Psoas muscle (tissue), 8 donors: ENCODE data around the gene MRPS27. TPM values are rescaled to one million over a fixed set of nuclear protein-coding genes. Genes with fewer than 3 reads are reported as not detected.

ENCODE experiments used
- ATAC-seq, 4 donors: fragments of 200-7000 bp; cut with Tn5 transposase; one replicate each; pipeline ENCODE4 v1.9.1; 2020; ENCODE audit warnings: moderate library complexity in 3 of 4, mild to moderate bottlenecking in 2 of 4
- DNase-seq, 2 donors: peaks; one replicate each; pipeline ENCODE4 v3.0.0-alpha.2; 2020
- H3K27ac ChIP-seq: fragments of 200-600 bp; one replicate; pipeline ENCODE4 v1.8.0; 2022
- H3K27me3 ChIP-seq, 3 donors: fragments of 200-600 bp in 1 of 3; one replicate each; pipeline versions ENCODE4 v1.6.1 to v1.8.0; 2013 to 2022; ENCODE audit warnings: low read length in 2 of 3, mild to moderate bottlenecking in 2 of 3, moderate library complexity in 1 of 3; ENCODE audit not compliant: insufficient read depth in 3 of 3
- H3K36me3 ChIP-seq, 2 donors: fragments of 200-600 bp in 1 of 2; one replicate each; pipeline versions ENCODE4 v1.6.1 to v1.8.0; 2013 to 2022; ENCODE audit warnings: low read depth in 1 of 2, mild to moderate bottlenecking in 1 of 2, moderate library complexity in 1 of 2; ENCODE audit not compliant: insufficient read depth in 1 of 2
- H3K4me1 ChIP-seq: fragments of 200-600 bp; one replicate; pipeline ENCODE4 v1.8.0; 2022
- H3K4me3 ChIP-seq: fragments of 200-600 bp; one replicate; pipeline ENCODE4 v1.8.0; 2022; ENCODE audit warnings: mild to moderate bottlenecking
- H3K9me3 ChIP-seq: fragments of 200-600 bp; one replicate; pipeline ENCODE4 v1.8.0; 2022
- CTCF ChIP-seq: fragments of 200-600 bp; IDR thresholded peaks from one replicate; pipeline ENCODE4 v1.8.0; 2022; ENCODE audit warnings: antibody characterized with exemption
- WGBS, 3 donors: extraction: QIAGEN DNeasy Blood & Tissue Kit; methylation state at CpG; one replicate each; pipeline versions ENCODE4 v1.1.6 to v1.1.7; 2013; 5-methylcytosine and 5-hydroxymethylcytosine counted together
- intact Hi-C, 2 donors: fragments of 100-400 bp; cut with DNase I; formaldehyde crosslinking; loops; one replicate each; pipeline versions ENCODE4 v1.11.0 to v1.14.2; 2022
- polyA plus RNA-seq, 3 donors: library from polyadenylated mRNA; stranded (reverse); fragments of 200-250 nt; gene quantifications; one replicate each; pipeline ENCODE4 v1.2.3, GENCODE V29; 2013
- total RNA-seq, 4 donors: library from RNA; stranded (reverse); fragmentation: NEBNext Ultra II Directional in 2 of 4; extraction: Animal tissue kit (Norgen Biotek cat#: 25700) in 2 of 4; gene quantifications; one replicate each; pipeline versions ENCODE4 v1.2.1 to v1.2.4, GENCODE V29; 2021 to 2023
- donor health status: healthy with polysubstance abuse.
- donor health status: DM: no; HTN: no; CAD: no; lungs with moderate emphysema.
- donor health status: Bipolar disorder and iron deficiency.
- donor health status: healthy.
- donor health status: DM: yes; HTN: yes; CAD: no.
- donor health status: DM: no; HTN: no; CAD: no.
- donor health status: DM: no; HTN: no; CAD: no.
- donor health status: DM: yes; HTN: yes; CAD: no.

MRPS27 gene
- total and polyA plus RNA-seq, 7 donors: 34.9 to 76.9 (median 55.5) TPM

- 23 to 42% (median 27%) methylated on average over 7 of the region's 7 CpGs for WGBS, 3 donors
- Histone ChIP-seq H3K4me3 (no peak overlapping the region), H3K27ac (peak overlapping the region; percentile 4), H3K36me3 (peaks cover 0 to 4% of the 10 kb centered on the region in 2 donors), H3K4me1 (peaks cover 13% of the 10 kb centered on the region), H3K9me3 (no peaks in the 10 kb centered on the region), H3K27me3 (no peaks in the 10 kb centered on the region)
- intact Hi-C loops: loop anchor here (1.0 to 5.0 kb wide), 3 partner anchors 158 to 451 kb away; partner anchors contain the start of gene TNPO1 (in 1 of the 2)
- peak in 1 of 2 donors; percentile 39 for DNase-seq
- peak; percentile 83 for TF ChIP-seq CTCF
- peak; percentile 81 to 95 (median 84) for ATAC-seq
Observed at GRCh38 chr5:72366324-72366976, 46.4 kb upstream of the MRPS27 start.

- intact Hi-C loops: loop anchor here in 1 of 2 donors (5.0 kb wide), 1 partner anchor 452 kb away; the partner anchor contains the start of gene TNPO1
- Histone ChIP-seq H3K36me3 (peaks cover 0 to 16% of the 10 kb centered on the region in 2 donors), H3K27ac (no peak overlapping the region), H3K9me3 (no peaks in the 10 kb centered on the region), H3K4me3 (no peak overlapping the region), H3K4me1 (peaks cover 13% of the 10 kb centered on the region), H3K27me3 (no peaks in the 10 kb centered on the region)
- 94 to 97% (median 95%) methylated on average over 4 of the region's 4 CpGs for WGBS, 3 donors
- no peak for TF ChIP-seq CTCF
- no peak for DNase-seq
- ATAC-seq: no peak
Observed at GRCh38 chr5:72364951-72365350, 44.9 kb upstream of the MRPS27 start.

GRCh38 chr5:72364171-72364570 is 44.1 kb upstream of the MRPS27 start:
- no peak overlapping the region for H3K27ac ChIP-seq
- intact Hi-C loops: no loop called here
- no peak for TF ChIP-seq CTCF
- WGBS, 3 donors: 64 to 85% (median 67%) methylated on average over 1 of the region's 1 CpG
- no peak overlapping the region for H3K4me3 ChIP-seq
- DNase-seq: no peak
- ATAC-seq: no peak
- peaks cover 13% of the 10 kb centered on the region for H3K4me1 ChIP-seq
- no peaks in the 10 kb centered on the region for H3K27me3 ChIP-seq
- no peaks in the 10 kb centered on the region for H3K9me3 ChIP-seq
- peaks cover 3 to 24% of the 10 kb centered on the region in 2 donors for H3K36me3 ChIP-seq

- Histone ChIP-seq H3K9me3 (no peaks in the 10 kb centered on the region), H3K4me1 (peaks cover 13% of the 10 kb centered on the region), H3K4me3 (no peak overlapping the region), H3K27me3 (no peaks in the 10 kb centered on the region), H3K36me3 (peaks cover 3 to 32% of the 10 kb centered on the region in 2 donors), H3K27ac (no peak overlapping the region)
- ATAC-seq: peak in 2 of 4 donors; percentile 11 to 22
- no peak for TF ChIP-seq CTCF
- DNase-seq: no peak
- intact Hi-C loops: no loop called here
- 94 to 97% (median 96%) methylated on average over 1 of the region's 1 CpG for WGBS, 3 donors
Observed at GRCh38 chr5:72363166-72363802, 43.2 kb upstream of the MRPS27 start.
